Activated CD8-positive, alpha-beta memory T cell treated with anti-CD3 and anti-CD28 coated beads, Interleukin-2, amount 50 U/mL, for 4 hours (primary cell): ENCODE data around the gene IFIT1B.
"Not testable (repeated sequence)": the region's sequence is repeated elsewhere in the genome, so short reads cannot be mapped to it uniquely, and the experiment has no call there.

Experiments
- DNase-seq: peaks from one replicate; pipeline ENCODE4 v3.0.0-alpha.2; 2020

The IFIT1B gene

GRCh38 chr10:89377705-89378637 is at the start of gene IFIT1B:
Gene IFIT1B (plus strand): TSS chr10:89378056. CDS start chr10:89378136, 80 bp downstream.
- DNase-seq, result no peak

DNA sequence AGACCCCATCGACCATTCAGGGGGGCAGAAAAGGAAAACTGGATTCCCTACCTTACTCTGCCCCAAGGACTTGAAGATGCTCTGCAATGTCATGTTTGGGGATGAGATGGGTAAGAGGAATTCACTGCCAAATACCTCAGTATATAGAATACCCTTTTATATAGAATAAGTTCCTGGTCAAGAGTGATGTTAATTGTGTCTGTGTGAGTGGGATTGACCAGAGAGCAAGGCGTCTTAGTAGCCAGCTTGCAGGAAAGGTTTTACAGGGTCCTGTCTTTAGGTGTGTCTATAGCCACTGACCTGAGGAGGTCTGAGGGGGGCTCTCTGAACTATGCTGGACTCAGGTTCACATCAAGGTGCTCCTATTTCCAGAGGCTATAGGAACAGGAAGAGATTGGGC is 48.7 kb upstream of the IFIT1B start:
- no peak for DNase-seq

GRCh38 chr10:89330014-89330413 is 47.8 kb upstream of the IFIT1B start:
- DNase-seq, result not testable (repeated sequence)

DNA sequence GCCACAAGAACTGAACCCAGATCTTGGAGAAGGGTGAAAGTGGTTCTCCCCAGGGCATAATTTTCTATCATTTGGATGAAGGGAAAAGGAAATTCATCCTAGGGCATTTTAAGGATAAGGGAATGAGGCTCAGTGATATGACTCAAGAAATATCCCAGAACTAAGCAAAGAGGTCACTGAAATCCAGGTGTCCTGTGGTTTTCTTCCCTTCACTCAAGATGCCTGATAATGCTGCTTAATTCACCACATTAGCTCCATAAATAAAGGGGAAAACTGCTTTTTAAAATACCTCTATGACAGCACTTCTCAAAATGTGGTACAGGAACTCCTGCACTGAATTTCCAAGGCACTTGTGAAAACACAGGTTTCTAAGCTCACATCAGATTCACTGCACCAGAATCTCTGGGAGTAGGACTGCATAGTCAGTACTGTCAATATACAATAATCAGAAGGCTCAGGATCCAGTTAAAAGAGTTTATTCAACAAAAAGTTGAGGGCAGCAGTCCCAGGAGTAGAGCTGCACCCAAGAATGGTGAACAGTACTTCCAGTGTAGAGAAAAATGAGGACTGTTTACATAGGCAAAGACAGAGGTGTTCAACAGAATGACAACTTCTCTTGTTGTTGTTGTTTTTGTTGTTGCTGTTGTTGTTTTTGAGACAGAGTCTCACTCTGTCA is 47.2 kb upstream of the IFIT1B start:
- DNase-seq, result no peak

GRCh38 chr10:89331487-89332122 is 46.3 kb upstream of the IFIT1B start:
- not testable (repeated sequence) for DNase-seq

GRCh38 chr10:89332123-89332633 is 45.7 kb upstream of the IFIT1B start:
- DNase-seq, result no peak

- no peak for DNase-seq
Observed at GRCh38 chr10:89335226-89335625, 42.6 kb upstream of the IFIT1B start.

DNA sequence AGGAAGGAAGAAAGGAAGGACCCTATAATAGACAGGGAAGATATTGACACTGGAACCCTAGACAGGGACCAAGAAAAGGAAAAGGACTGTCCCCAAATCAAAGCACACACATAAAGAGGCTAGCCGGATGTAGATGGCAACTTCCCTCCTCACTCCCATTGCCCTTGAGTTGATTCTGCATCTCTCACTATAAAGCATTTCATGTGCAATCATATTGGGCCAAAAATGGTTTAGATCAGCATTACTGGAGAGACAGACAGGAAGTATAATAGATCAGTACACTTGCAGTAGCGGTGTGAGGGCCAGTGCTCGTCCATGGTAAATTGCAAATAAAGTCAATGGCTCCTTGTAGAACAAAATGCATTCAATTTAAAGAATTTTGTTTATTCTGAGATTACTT is 41.6 kb upstream of the IFIT1B start:
- no peak for DNase-seq

DNA sequence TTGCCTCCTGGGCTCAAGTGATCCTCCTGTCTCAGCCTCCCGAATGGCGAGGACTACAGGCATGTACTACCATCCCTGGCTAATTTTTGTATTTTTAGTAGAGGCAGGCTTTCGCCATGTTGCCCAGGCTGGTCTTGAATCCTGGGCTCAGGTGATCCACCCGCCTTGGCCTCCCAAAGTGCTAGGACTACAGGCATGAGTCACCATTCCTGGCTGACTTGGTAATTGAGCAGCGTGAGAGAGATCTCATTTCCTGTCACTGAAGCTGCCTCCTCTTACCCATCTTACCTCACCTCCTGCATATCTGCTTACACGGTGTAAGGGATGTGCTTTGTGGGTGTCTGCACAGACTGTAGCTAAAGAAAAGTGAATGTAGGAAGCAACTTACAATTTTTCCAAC is 40.4 kb upstream of the IFIT1B start:
- DNase-seq, result peak; percentile 24

DNA sequence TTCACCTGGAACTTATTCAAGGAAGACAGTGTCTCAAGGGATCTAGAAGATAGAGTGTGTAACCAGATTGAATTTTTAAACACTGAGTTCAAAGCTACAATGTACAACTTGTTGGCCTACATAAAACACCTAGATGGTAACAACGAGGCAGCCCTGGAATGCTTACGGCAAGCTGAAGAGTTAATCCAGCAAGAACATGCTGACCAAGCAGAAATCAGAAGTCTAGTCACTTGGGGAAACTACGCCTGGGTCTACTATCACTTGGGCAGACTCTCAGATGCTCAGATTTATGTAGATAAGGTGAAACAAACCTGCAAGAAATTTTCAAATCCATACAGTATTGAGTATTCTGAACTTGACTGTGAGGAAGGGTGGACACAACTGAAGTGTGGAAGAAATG is 39.1 kb upstream of the IFIT1B start:
- DNase-seq, result no peak

- DNase-seq, result no peak
Observed at GRCh38 chr10:89339875-89340274, 38.0 kb upstream of the IFIT1B start.

- DNase-seq, result no peak
Observed at GRCh38 chr10:89341649-89342048, 36.2 kb upstream of the IFIT1B start.

DNA sequence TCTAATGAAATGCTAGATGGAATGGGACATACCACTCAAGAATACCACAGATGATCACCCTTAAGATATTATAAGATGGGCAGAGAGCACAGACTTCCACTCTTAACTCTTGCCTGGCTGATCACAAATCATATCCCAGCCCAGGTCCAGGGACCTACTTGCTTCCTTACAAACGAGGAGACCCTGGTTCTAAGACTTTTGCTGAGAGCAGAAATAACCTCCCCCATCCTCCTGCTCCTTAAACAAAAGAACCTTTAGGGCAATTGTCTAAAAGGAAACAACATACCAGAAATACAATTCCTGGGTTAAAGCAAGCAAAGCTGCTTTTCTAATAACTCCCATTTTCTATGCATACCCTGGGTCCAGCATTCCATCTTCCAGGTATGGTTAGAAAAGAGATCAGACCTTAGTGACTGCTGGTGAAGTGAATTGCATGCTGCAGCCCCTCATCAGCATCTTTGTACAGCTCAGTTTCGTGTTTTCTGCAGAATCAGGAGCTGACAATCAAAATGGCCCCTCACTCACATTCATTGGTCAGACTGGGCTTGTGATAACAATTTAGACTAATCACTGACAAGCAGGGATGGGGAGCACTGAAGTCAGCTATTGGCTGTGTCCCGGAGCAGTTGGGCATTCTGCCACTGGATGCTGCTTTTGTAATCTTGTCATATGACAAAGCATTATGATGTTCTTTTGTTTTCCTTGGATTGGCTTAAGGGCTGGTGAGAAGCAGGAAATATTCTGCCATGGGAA is 35.5 kb upstream of the IFIT1B start:
- no peak for DNase-seq

- DNase-seq, result no peak
Observed at GRCh38 chr10:89343089-89343767, 34.6 kb upstream of the IFIT1B start.

DNA sequence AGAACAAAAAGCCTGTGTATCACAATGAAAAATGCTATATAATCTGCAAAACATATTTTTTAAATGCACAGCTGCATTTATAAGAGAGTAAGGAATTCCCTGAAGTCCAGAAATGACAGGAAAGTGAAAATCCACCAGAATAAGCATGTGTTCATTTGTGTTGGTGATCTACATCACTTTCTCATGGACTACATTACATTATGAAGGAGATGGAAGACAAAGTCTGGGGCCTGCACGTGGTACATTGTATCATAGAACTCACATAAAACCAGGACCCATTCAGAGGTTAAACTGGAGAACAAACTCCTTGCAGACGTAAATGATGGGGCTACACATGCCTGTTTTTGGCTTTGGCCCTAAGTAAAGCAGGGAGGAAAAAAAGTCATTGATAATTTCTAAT is 33.7 kb upstream of the IFIT1B start:
- no peak for DNase-seq

GRCh38 chr10:89345367-89346000 is 32.4 kb upstream of the IFIT1B start:
- DNase-seq, result no peak

DNA sequence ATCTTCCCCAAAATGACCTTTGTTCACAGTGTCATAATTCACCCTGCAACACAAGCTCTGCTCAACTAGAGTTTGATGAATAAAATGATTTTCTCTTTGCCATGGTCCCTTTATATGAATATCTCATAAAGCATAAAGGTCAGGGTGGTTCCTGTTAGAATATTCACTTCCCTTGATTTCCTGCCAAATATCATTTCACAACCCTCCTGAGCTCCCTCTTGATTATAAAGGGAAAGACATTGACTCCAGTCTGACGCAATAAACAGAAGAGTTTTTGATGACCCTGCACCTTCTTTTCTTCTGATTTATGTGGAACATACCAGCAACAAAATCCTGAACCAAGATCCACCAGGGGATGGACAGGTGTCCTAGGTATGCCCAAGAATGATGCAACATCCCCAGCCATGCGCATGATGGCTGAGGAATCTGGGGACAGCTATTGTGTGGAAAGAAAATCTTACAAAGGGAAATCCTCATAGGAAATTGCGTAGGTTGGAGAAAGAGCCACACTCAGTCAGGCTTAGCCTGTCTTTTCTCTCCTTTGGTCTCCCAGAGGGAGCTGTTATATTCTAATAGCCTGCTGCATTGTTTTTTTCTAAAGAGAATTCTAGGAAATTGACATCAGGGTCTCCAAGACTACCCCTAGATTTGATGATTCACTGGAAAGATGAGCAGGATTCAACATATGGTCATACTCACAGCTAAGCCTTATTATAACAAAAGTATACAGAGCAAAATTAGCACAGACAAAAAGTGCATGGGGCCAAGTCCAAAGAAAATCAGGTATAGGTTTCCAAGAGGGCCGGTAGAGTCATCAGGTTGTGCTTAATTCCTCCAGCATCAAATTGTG is 31.2 kb upstream of the IFIT1B start:
- no peak for DNase-seq

GRCh38 chr10:89347701-89348457 is 30.0 kb upstream of the IFIT1B start:
- DNase-seq, result no peak

GRCh38 chr10:89348481-89348880 is 29.4 kb upstream of the IFIT1B start:
- no peak for DNase-seq

- no peak for DNase-seq
Observed at GRCh38 chr10:89348975-89349374, 28.9 kb upstream of the IFIT1B start.
